Measurements from ENCODE around the gene ACOT7. TPM values are rescaled to one million over a fixed set of nuclear protein-coding genes. Genes with fewer than 3 reads are reported as not detected.

Gene ACOT7
- total RNA-seq, 1 donor from 2014 or later, result 8.6 TPM

GRCh38 chr1:6328696-6329095, 64.9 kb downstream of the ACOT7 start:
- Histone ChIP-seq H3K36me3 (peaks cover 6% of the 10 kb centered on the region), H3K27me3 (ENCODE audit: low read depth) (no peaks in the 10 kb centered on the region), H3K4me3 (no peak overlapping the region), H3K9me3 (replicated peaks) (no peaks in the 10 kb centered on the region), H3K27ac (replicated peaks) (no peak overlapping the region), H3K4me1 (peaks cover 22% of the 10 kb centered on the region)
- DNase-seq, result no peak
- TF ChIP-seq CTCF (IDR thresholded peaks at IDR 0.05; ENCODE audit: borderline replicate concordance), result no peak
- intact Hi-C loops (cut with micrococcal nuclease), result no loop called here

- no peak overlapping the region for H3K27ac ChIP-seq (replicated peaks)
- DNase-seq, result no peak
- intact Hi-C loops (cut with micrococcal nuclease), result no loop called here
- no peak overlapping the region for H3K4me3 ChIP-seq
- peaks cover 6% of the 10 kb centered on the region for H3K36me3 ChIP-seq
- no peaks in the 10 kb centered on the region for H3K27me3 ChIP-seq (ENCODE audit: low read depth)
- H3K4me1 ChIP-seq, result peaks cover 22% of the 10 kb centered on the region
- no peak for TF ChIP-seq CTCF (IDR thresholded peaks at IDR 0.05; ENCODE audit: borderline replicate concordance)
- no peaks in the 10 kb centered on the region for H3K9me3 ChIP-seq (replicated peaks)
These were observed 65.5 kb downstream of the ACOT7 start for GRCh38 chr1:6328091-6328490.

DNA sequence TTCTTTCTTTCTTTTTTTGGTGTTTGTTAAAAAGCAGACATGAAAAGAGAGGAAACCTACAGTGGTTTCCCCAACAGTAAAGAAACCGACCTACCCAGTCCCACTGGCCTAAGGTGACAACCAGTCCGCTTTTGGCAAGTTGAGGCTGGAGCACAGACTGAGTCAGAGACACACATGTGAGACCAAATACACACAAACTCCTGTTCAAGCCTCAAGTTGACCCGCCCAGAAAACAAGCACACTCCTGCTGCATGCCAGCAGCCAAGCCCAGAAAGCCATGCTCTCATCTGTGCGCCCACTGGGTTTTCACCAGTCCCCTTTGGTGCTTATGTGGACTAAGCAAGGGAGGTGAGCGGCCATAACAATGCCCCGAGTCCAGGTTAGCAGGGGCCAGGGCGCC, 68.1 kb downstream of the ACOT7 start:
- no peak for DNase-seq
- intact Hi-C loops (cut with micrococcal nuclease), result no loop called here
- Histone ChIP-seq H3K27ac (replicated peaks) (no peak overlapping the region), H3K36me3 (peaks cover 6% of the 10 kb centered on the region), H3K4me3 (no peak overlapping the region), H3K27me3 (ENCODE audit: low read depth) (no peaks in the 10 kb centered on the region), H3K9me3 (replicated peaks) (no peaks in the 10 kb centered on the region), H3K4me1 (peaks cover 14% of the 10 kb centered on the region)
- TF ChIP-seq CTCF (IDR thresholded peaks at IDR 0.05; ENCODE audit: borderline replicate concordance), result no peak

DNA sequence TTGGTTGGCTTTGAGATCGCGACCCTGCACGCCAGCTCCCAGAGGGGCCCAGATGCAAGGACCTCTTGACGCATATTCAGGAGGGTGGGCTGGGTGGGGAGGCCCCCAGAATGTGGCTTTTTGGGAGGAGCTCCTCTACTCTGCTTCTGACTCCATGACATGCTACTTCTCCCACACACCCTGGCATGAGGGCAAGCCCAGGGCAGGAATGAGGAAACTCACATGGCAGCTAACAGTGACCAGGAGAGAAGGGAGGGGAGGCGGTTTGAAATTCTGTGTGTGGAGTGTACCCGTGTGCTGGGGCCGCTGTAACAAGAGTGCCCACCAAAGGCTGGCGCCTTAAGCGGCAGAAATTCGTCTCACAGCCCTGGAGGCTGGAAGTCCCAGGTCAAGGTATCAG, 71.4 kb downstream of the ACOT7 start:
- no peak overlapping the region for H3K27ac ChIP-seq (replicated peaks)
- intact Hi-C loops (cut with micrococcal nuclease), result no loop called here
- H3K27me3 ChIP-seq (ENCODE audit: low read depth), result no peaks in the 10 kb centered on the region
- no peaks in the 10 kb centered on the region for H3K9me3 ChIP-seq (replicated peaks)
- DNase-seq, result no peak
- no peak for TF ChIP-seq CTCF (IDR thresholded peaks at IDR 0.05; ENCODE audit: borderline replicate concordance)
- no peak overlapping the region for H3K4me3 ChIP-seq
- peaks cover 14% of the 10 kb centered on the region for H3K36me3 ChIP-seq
- H3K4me1 ChIP-seq, result no peaks in the 10 kb centered on the region

GRCh38 chr1:6321205-6321604, 72.4 kb downstream of the ACOT7 start:
- Histone ChIP-seq H3K4me3 (no peak overlapping the region), H3K4me1 (no peaks in the 10 kb centered on the region), H3K36me3 (peaks cover 11% of the 10 kb centered on the region), H3K9me3 (replicated peaks) (no peaks in the 10 kb centered on the region), H3K27me3 (ENCODE audit: low read depth) (no peaks in the 10 kb centered on the region), H3K27ac (replicated peaks) (no peak overlapping the region)
- intact Hi-C loops (cut with micrococcal nuclease), result no loop called here
- no peak for TF ChIP-seq CTCF (IDR thresholded peaks at IDR 0.05; ENCODE audit: borderline replicate concordance)
- no peak for DNase-seq
